IMR-90 (cell line): ENCODE results near the gene CDH23. TPM values are rescaled to one million over a fixed set of nuclear protein-coding genes. Genes with fewer than 3 reads are reported as not detected.

ENCODE experiments used
- ATAC-seq: fragments of 200-7000 bp; cut with Tn5 transposase; 2 replicates; pipeline ENCODE4 v1.9.1; 2020; ENCODE audit warnings: low read depth, mild to moderate bottlenecking, moderate library complexity
- BruUV-seq: library from RNA; stranded (reverse); fragments of 400-500 nt; replicated peaks from 2 replicates; lab custom pipeline; 2021; lab: Mats Ljungman, UMichigan
- CTCF ChIA-PET: fragments of 300-600 bp; formaldehyde crosslinking; extraction: SDS; loops from one replicate; lab custom pipeline; 2021; ENCODE audit warnings: antibody characterized with exemption; lab: Yijun Ruan, JAX
- POLR2A ChIA-PET: fragments of 300-600 bp; sonication (Branson Sonifier 250); formaldehyde crosslinking; loops from one replicate; lab custom pipeline; 2022; ENCODE audit warnings: antibody characterized with exemption; ENCODE audit not compliant: unreplicated experiment; lab: Charles Lee
- DNase-seq: peaks from one replicate; pipeline ENCODE4 v3.0.0; 2013
- H2AFZ ChIP-seq: replicated peaks from 2 replicates; pipeline ENCODE3; 2013; ENCODE audit warnings: low read length, mild to moderate bottlenecking; ENCODE audit not compliant: poor library complexity
- H2AK5ac ChIP-seq: 2 replicates; pipeline ENCODE4 v1.6.1; 2013; ENCODE audit warnings: low read depth, low read length, inconsistent platforms
- H2AK9ac ChIP-seq: replicated peaks from 2 replicates; pipeline ENCODE3; 2013; ENCODE audit warnings: mild to moderate bottlenecking, low read depth, low read length, moderate library complexity; ENCODE audit not compliant: poor library complexity
- H2BK120ac ChIP-seq: 2 replicates; pipeline ENCODE4 v1.6.1; 2013; ENCODE audit warnings: low read depth, low read length, inconsistent platforms
- H2BK15ac ChIP-seq: 3 replicates; pipeline ENCODE4 v1.6.1; 2013; ENCODE audit warnings: low read depth, low read length, inconsistent platforms
- H2BK20ac ChIP-seq: 2 replicates; pipeline ENCODE4 v1.6.1; 2013; ENCODE audit warnings: low read depth, mild to moderate bottlenecking, inconsistent platforms, low read length, moderate library complexity
- H2BK5ac ChIP-seq: 2 replicates; pipeline ENCODE4 v1.6.1; 2013; ENCODE audit warnings: mild to moderate bottlenecking, low read depth, low read length, inconsistent platforms; ENCODE audit not compliant: poor library complexity, severe bottlenecking
- H3K14ac ChIP-seq: replicated peaks from 2 replicates; pipeline ENCODE4 v1.6.1; 2013; ENCODE audit warnings: low read depth, low read length, inconsistent platforms
- H3K18ac ChIP-seq: 2 replicates; pipeline ENCODE4 v1.6.1; 2013; ENCODE audit warnings: low read depth, low read length, control low read depth
- H3K23ac ChIP-seq: 2 replicates; pipeline ENCODE4 v1.6.1; 2013; ENCODE audit warnings: low read depth, low read length, inconsistent platforms
- H3K27ac ChIP-seq: 2 replicates; pipeline ENCODE4 v1.5.1; 2013; ENCODE audit warnings: mild to moderate bottlenecking, control low read depth, low read length; ENCODE audit not compliant: insufficient read depth
- H3K27me3 ChIP-seq: 2 replicates; pipeline ENCODE4 v1.6.1; 2013; ENCODE audit warnings: low read length; ENCODE audit not compliant: control insufficient read depth, insufficient read depth
- H3K36me3 ChIP-seq: 2 replicates; pipeline ENCODE4 v1.6.1; 2013; ENCODE audit warnings: low read length, mixed read lengths; ENCODE audit not compliant: control insufficient read depth, insufficient read depth
- H3K4ac ChIP-seq: 2 replicates; pipeline ENCODE4 v1.6.1; 2013; ENCODE audit warnings: low read depth, low read length, inconsistent platforms
- H3K4me1 ChIP-seq: 2 replicates; pipeline ENCODE4 v1.6.1; 2013; ENCODE audit warnings: low read length, mixed read lengths; ENCODE audit not compliant: control insufficient read depth, insufficient read depth
- H3K4me2 ChIP-seq: 2 replicates; pipeline ENCODE4 v1.6.1; 2013; ENCODE audit warnings: low read depth, mild to moderate bottlenecking, control low read depth, low read length, moderate library complexity
- H3K4me3 ChIP-seq: 2 replicates; pipeline ENCODE4 v1.5.1; 2013; ENCODE audit warnings: low read depth, mild to moderate bottlenecking, control low read depth, low read length, moderate library complexity; ENCODE audit not compliant: insufficient read depth
- H3K56ac ChIP-seq: 2 replicates; pipeline ENCODE4 v1.6.1; 2013; ENCODE audit warnings: low read length, inconsistent platforms; ENCODE audit not compliant: insufficient read depth; ENCODE audit errors: extremely low read depth
- H3K79me1 ChIP-seq, 2 experiments: 2 replicates each; pipeline ENCODE4 v1.6.1; 2013; ENCODE audit warnings: low read length in 2 of 2, inconsistent platforms in 1 of 2, low read depth in 1 of 2
- H3K9ac ChIP-seq: 2 replicates; pipeline ENCODE4 v1.6.1; 2013; ENCODE audit warnings: low read depth, low read length, control low read depth
- H3K9me1 ChIP-seq: 2 replicates; pipeline ENCODE4 v1.6.1; 2013; ENCODE audit warnings: low read length, inconsistent platforms; ENCODE audit not compliant: insufficient read depth
- H3K9me3 ChIP-seq: 2 replicates; pipeline ENCODE4 v1.6.1; 2013; ENCODE audit warnings: low read length; ENCODE audit not compliant: control insufficient read depth, insufficient read depth
- H4K20me1 ChIP-seq: 2 replicates; pipeline ENCODE4 v1.6.1; 2013; ENCODE audit warnings: low read length, inconsistent platforms; ENCODE audit not compliant: insufficient read depth
- H4K5ac ChIP-seq: 2 replicates; pipeline ENCODE4 v1.6.1; 2013; ENCODE audit warnings: mild to moderate bottlenecking, low read depth, low read length, control low read depth
- H4K8ac ChIP-seq, 2 experiments: 2 replicates each; pipeline ENCODE4 v1.6.1; 2013; ENCODE audit warnings: low read depth in 2 of 2, low read length in 2 of 2, control low read depth in 1 of 2, inconsistent platforms in 1 of 2
- H4K91ac ChIP-seq: 2 replicates; pipeline ENCODE4 v1.6.1; 2013; ENCODE audit warnings: low read depth, low read length, inconsistent platforms; ENCODE audit not compliant: insufficient read depth
- CHD1 ChIP-seq: IDR thresholded peaks from 2 replicates; pipeline ENCODE4 v1.6.1; 2012; ENCODE audit warnings: low read depth, low read length, improper control_type of control experiment
- MAFK ChIP-seq: IDR thresholded peaks from 2 replicates; pipeline ENCODE4 v1.6.1; 2012; ENCODE audit warnings: low read depth, low read length, improper control_type of control experiment
- MAZ ChIP-seq: IDR thresholded peaks from 2 replicates; pipeline ENCODE4 v1.6.1; 2012; ENCODE audit warnings: low read depth, mild to moderate bottlenecking, low read length, improper control_type of control experiment, moderate library complexity, borderline replicate concordance
- MXI1 ChIP-seq: IDR thresholded peaks from 2 replicates; pipeline ENCODE4 v1.6.1; 2012; ENCODE audit warnings: low read depth, mild to moderate bottlenecking, low read length, moderate library complexity, borderline replicate concordance
- RCOR1 ChIP-seq: IDR thresholded peaks from 2 replicates; pipeline ENCODE4 v1.6.1; 2012; ENCODE audit warnings: mild to moderate bottlenecking, low read length, improper control_type of control experiment; ENCODE audit not compliant: insufficient replicate concordance
- RFX5 ChIP-seq: IDR thresholded peaks from 2 replicates; pipeline ENCODE4 v1.8.0; 2012; ENCODE audit warnings: low read depth, mild to moderate bottlenecking, low read length, moderate library complexity
- SMC3 ChIP-seq: fragments of 150-350 bp; IDR thresholded peaks from 2 replicates; pipeline ENCODE4 v1.6.1; 2016; ENCODE audit warnings: low read depth, mild to moderate bottlenecking, antibody characterized with exemption, low read length, moderate library complexity
- USF2 ChIP-seq: fragments of 150-350 bp; IDR thresholded peaks from 2 replicates; pipeline ENCODE4 v1.6.1; 2017; ENCODE audit warnings: mild to moderate bottlenecking, antibody characterized with exemption, low read length, low read depth
- WGBS, 2 experiments: methylation state at CpG; one replicate each; pipeline versions ENCODE4 v1.1.5 to v1.1.7; 2013; ENCODE audit warnings: missing lambda C conversion rate in 2 of 2; ENCODE audit not compliant: insufficient read length in 1 of 2; ENCODE audit errors: extremely low coverage in 2 of 2; 5-methylcytosine and 5-hydroxymethylcytosine counted together
- dilution Hi-C: fragments of 300-500 bp; cut with HindIII; formaldehyde crosslinking; loops from one replicate; pipeline ENCODE4 v1.14.3; 2018; ENCODE audit warnings: low sequenced_read_pairs; ENCODE audit not compliant: unreplicated experiment
- in situ Hi-C: fragments of 300-500 bp; cut with MboI; formaldehyde crosslinking; loops from 3 replicates; pipeline ENCODE4 v1.14.3; 2019; ENCODE audit warnings: low sequenced_read_pairs, inconsistent platforms, mixed read lengths
- intact Hi-C: fragments of 100-400 bp; cut with micrococcal nuclease; formaldehyde crosslinking; loops from 2 replicates; pipeline ENCODE4 v1.10.0; 2022
- polyA plus RNA-seq, 3 experiments: library from polyadenylated mRNA; depleted of rRNA; stranded (reverse); fragments of >200 nt; gene quantifications; 2 replicates each; pipeline ENCODE4 v1.2.3, GENCODE V29; 2012; ENCODE audit warnings: low replicate concordance in 1 of 3
- total RNA-seq: library from RNA; depleted of rRNA; stranded (reverse); fragments of >200 nt; gene quantifications from 2 replicates; pipeline ENCODE4 v1.2.3, GENCODE V29; 2012

CDH23 gene
- total and polyA plus RNA-seq, 2 of the 4 experiments (the other 2 are of a cell fraction): under 0.01 to 0.03 TPM

GRCh38 chr10:71700731-71701368, 304.1 kb downstream of the CDH23 start:
- no peak for ATAC-seq
- dilution Hi-C loops: no loop called here
- no TSS peak for BruUV-seq
- Histone ChIP-seq H2BK15ac (no peak overlapping the region), H3K79me1 (no peaks in the 10 kb centered on the region), H3K4ac (no peak overlapping the region), H3K56ac (no peak overlapping the region), H2BK120ac (no peak overlapping the region), H3K27ac (no peak overlapping the region), H4K5ac (no peak overlapping the region), H2AK9ac (no peak overlapping the region), H3K27me3 (peaks cover 56% of the 10 kb centered on the region), H3K14ac (no peak overlapping the region), H4K91ac (no peak overlapping the region), H4K20me1 (no peaks in the 10 kb centered on the region), H3K4me2 (no peak overlapping the region), H4K8ac (no peak overlapping the region), H3K4me1 (no peaks in the 10 kb centered on the region), H2AFZ (no peak overlapping the region), H3K18ac (no peak overlapping the region), H3K4me3 (no peak overlapping the region), H3K9me3 (no peaks in the 10 kb centered on the region), H3K23ac (no peak overlapping the region), H3K9me1 (no peaks in the 10 kb centered on the region), H3K36me3 (no peaks in the 10 kb centered on the region), H3K9ac (no peak overlapping the region), H2AK5ac (no peak overlapping the region), H2BK5ac (no peak overlapping the region), H2BK20ac (no peak overlapping the region)
- CTCF ChIA-PET: no interaction called here
- in situ Hi-C loops: no loop called here
- TF ChIP-seq USF2 (no peak), RCOR1 (no peak), RFX5 (no peak), MAFK (no peak), MXI1 (no peak), MAZ (no peak), SMC3 (no peak), CHD1 (no peak)
- DNase-seq: no peak
- intact Hi-C loops: no loop called here
- POLR2A ChIA-PET: no interaction called here
- no CpG with 5 or more reads among the region's 11 CpGs for WGBS, 2 experiments
